ENCODE data around the gene PTER.

GRCh38 chr10:16544591-16544990, 107.8 kb downstream of the PTER start:
- TF ChIP-seq CTCF (IDR thresholded peaks at IDR 0.05) = no peak
- no peak for TF ChIP-seq EZH2 (IDR thresholded peaks at IDR 0.05)

Data from neural progenitor cell (in vitro differentiated cells).